Prostate gland (tissue), 2 donors: Measurements from ENCODE around the gene ZNF277.

Experiments
- CTCF ChIP-seq, 4 experiments: fragments of 200-600 bp in 2 of 4; fragments of 450-650 bp in 2 of 4; sonication (generic) in 2 of 4; IDR thresholded peaks; 1 replicate in 3 of 4; 2 replicates in 1 of 4; pipeline ENCODE4 v1.5.1; 2016 to 2019; ENCODE audit warnings: antibody characterized with exemption in 4 of 4, mild to moderate bottlenecking in 2 of 4, moderate library complexity in 2 of 4
- POLR2A ChIP-seq: fragments of 450-650 bp; IDR thresholded peaks from one replicate; pipeline ENCODE4 v1.6.1; 2016; ENCODE audit warnings: antibody characterized with exemption, mild to moderate bottlenecking
- POLR2AphosphoS5 ChIP-seq: sonication (generic); formaldehyde crosslinking; IDR thresholded peaks from one replicate; pipeline ENCODE4 v1.6.1; 2017; ENCODE audit warnings: antibody characterized with exemption

- no peak for TF ChIP-seq CTCF (IDR thresholded peaks at IDR 0.05)
- TF ChIP-seq POLR2A, result no peak
- no peak for TF ChIP-seq POLR2AphosphoS5
Measured at GRCh38 chr7:112377593-112377992, 171.1 kb downstream of the ZNF277 start.
